GM18867 (cell line): Measurements from ENCODE around the gene CUEDC1.
"Not testable (repeated sequence)": the region's sequence is repeated elsewhere in the genome, so short reads cannot be mapped to it uniquely, and the experiment has no call there.

ENCODE experiments used
- ATAC-seq: cut with Tn5 transposase; IDR thresholded peaks from one replicate; pipeline ENCODE4 v1.9.1; 2021; ENCODE audit warnings: mild to moderate bottlenecking, moderate library complexity; ENCODE audit not compliant: unreplicated experiment

Gene CUEDC1

DNA sequence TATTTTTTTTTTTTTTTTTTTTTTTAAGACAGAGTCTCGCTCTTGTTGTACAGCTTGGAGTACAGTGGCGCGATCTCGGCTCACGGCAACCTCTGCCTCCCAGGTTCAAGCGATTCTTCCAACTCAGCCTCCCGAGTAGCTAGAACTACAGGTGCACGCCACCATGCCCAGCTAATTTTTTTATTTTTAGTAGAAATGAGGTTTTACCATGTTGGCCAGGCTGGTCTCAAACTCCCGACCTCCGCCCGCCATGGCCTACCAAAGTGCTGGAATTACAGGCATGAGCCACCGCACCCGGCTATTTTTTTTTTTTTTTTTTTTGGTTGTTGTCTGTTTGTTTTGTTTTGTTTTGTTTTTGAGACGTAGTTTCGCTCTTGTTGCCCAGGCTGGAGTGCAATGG is 3.2 kb upstream of the CUEDC1 start:
- ATAC-seq, result not testable (repeated sequence)

DNA sequence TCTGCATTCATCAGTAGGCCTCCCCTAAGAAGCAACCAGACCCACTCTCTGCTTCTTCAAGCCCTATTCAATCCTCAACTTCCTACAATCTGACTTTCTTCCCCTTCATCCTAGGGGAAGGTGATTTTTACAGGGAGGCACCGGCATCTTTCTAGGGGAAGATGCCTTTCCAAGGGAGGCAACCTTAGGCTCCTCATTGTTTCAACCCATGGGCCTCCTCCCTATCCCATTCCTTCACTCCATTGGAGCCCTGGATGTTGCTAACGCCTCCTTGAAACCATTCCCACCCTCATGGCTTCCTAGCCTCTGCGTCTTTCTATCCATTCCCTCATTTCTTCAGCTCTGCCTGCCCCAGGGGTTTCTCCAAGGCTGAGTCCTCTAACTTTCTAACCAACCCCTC is 2.7 kb upstream of the CUEDC1 start:
- no peak for ATAC-seq

DNA sequence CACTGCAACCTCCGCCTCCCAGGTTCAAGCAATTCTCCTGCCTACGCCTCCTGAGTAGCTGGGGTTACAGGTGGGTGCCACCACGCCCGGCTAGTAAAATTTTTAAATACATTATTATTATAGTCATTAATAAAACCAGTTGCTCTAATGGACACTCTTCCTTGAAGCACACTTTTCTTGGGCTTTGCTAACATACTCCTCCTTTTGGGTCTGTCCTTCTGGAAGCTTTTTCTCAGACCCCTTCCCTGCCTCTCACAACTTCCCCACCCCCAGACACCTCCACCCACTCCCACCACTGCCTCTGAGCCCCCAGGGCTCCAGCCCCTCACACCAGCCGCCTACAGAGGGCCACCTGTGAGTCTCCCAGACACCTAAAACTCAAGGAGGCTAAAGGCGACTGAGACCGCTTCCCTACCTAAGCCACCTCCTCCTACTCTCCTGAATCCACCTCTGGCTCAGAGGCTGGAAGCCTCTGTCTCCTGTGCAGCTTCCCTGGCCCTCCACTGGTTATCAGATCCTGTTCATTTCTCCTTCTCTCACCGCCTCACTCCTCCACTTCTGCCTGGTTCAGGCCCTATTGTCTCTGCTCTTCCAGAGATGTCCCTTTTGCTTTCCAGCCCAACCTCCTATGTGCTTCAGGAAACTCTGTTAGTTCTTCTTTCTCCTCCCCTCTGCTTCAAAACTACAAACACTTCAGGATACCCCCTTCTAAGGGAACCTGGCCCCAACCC is 2.1 kb upstream of the CUEDC1 start:
- no peak for ATAC-seq

DNA sequence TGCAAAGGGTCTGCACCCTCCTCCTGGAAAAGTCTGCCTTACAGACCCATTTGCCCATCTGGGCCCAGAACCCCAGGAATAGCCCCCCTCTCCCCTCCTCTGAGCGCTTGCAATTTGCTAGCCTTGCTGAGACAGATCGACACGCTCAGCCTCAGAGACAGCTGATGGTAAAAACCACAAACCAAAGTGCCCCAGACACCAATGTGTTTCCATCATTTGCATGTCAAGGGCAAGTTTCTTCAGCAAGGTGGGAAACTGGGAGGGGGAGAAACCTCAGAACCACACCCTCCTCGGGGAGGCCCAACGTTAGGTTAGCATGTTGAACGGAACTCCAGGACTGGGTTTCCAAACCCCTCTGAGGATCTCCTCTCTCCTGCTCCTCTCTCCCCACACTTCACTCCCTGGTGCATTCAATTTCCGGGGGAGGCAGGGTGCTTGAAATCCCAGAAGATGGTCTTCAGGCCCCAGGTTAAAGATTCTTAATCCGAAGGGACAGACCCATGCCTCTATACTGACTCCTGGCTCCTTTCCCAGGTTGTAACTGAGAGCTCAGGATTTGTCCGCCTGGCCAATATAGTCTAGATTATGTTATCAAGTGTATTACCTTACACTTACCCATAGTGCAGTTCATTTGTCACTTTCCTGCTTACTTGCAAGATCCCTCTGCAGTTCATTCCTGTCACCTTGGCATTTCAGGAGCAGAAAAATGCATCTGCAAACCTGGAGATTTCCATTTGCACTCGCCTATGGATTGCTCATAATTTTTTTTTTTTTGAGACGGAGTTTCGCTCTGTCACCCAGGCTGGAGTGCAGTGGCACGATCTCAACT is 1.3 kb upstream of the CUEDC1 start:
- ATAC-seq, result peak; percentile 72

DNA sequence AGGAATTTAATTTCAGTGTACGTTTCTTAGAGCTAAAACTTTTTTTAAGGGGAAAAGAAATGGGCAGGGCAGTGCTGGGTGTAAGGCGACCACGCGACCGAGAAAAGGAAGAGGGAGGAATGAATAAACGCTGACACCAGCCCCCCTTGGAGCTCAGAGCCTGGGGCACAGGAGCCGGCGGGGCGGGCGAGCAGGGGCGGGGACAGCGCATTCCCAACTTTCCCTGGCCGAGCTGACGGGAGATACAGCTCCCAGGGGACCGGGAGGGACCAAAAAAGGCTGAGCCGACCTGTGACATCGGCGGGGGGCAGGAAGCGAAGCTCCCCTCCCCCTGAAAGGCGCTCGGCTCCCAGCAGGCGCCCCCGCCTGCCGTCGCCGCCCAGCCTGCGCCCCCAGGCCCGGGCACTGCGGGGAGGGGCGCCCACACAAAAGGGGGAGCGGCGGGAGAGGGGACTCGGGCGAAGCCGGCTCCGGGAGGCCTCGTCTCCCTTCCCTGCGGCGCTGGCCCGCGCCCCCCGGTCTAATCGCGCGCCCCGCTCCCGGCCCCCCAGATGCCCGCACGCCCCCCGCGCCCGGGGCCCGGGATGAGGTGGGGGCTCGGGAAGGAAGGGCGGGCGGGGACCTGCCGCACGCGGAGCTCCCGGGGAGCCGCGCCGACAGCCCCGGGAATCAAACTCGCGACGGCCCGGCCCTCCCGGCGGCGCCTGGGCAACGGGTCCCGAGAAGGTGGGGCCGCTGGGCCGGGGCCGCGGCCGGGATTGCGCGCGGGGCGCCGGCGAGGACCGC is 622 bp downstream of the CUEDC1 start:
- ATAC-seq, result peak; percentile 14

DNA sequence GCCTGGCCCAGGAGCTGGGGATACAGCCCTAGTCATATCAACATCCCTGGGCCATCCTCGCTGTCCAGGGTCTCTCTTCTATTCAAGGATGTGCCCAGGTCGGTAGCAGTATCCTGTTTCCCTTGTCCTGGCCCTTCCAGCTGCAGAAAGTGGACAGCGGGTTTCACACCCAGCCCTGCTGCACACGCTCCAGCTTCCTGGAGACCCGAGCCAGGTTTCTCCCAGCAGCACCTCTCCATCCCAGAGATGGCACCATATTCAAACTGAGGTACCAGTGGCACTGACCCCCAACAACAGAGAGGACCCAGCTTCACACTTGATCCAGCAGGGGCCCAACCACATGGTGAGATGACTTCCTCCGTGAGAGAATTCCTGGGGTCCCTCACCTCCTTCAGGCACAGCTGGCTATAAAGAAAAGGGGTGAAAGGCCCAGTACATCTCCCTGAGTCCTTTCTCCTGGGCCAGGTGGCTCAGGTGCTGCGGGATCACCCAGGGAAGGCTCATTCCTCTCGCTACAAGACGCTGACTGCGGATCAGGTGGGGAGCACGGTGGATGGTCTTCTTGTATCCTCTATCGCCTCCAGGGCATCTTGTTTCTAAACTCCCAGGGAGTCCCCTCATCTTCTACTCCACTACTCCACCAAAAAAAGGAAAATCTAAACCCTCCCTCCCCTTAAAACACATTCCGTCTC is 1.4 kb downstream of the CUEDC1 start:
- ATAC-seq, result no peak

DNA sequence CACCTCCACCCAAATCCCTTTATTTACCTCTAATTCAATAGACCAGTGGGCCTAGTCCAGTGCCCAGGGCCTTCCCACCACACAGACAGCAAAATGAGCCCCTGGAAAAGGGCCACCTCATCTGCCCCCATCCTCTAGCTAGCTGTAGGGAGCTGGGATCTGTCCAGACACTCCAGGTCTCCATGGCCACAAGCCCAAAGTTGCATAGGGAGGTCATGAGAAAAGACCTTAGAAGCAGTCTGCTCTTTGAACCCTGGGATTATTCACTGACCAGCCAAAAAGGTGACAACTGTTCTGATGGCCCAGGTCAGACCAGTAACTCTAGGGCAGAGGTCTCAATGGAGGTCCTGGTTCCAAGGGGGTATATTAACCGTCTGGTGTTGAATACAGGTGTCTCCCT is 2.0 kb downstream of the CUEDC1 start:
- no peak for ATAC-seq

DNA sequence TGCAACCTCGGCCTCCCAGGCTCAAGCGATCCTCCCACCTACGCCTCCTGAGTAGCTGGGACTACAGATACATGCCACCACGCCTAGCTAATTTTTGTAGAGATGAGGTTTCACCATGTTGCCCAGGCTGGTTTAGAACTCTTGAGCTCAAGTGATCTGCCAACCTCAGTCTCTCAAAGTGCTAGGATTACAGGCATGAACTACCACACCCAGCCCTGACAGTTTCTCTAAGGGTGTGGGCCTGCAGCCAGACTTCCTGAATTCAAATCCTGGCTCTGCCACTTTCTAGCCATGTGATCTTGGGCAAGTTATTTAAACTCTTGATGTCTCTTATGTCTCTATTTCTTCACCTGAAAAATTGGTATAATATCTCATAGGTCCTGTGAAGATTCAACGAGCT is 5.6 kb downstream of the CUEDC1 start:
- no peak for ATAC-seq

DNA sequence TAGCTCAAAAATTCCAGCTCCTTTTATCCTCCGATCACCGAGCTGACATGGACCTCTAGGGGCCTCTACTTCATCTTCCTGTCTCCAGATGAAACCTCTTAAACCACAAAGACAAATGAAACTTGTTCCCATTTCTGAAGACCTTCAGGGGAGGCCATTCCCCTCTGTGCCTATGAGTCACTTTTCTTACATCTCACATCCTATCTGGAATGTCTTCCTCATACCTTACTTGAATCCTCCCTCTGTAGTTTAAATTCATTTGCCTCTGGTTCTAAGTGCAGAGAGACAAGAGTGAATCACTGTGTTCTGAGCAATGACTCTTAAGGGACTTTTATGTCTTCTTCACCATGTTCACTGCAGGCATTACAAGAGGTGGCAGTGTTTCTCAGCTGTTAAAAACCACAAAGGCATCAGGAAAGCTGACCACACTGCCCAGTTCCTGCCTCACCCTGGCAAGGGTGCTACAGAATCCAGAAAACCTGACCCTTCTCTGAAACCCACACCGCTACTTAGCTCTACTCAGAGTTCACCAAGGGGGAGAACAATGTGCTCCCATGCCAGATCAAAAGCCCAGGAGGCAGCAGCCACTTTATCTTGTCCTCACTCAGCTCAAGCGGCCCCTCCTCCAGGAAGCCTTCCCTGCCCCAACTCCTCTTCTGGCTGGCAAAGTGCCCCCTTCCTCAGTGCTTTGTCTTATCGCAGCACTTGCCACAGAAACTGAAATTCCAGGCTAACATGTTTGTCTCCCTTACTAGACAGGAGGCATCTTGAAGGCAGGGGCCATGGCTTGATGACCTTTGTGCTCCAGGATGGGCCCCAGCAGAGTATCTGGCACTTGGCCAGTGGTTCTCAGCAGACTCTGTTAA is 6.4 kb downstream of the CUEDC1 start:
- ATAC-seq, result no peak

DNA sequence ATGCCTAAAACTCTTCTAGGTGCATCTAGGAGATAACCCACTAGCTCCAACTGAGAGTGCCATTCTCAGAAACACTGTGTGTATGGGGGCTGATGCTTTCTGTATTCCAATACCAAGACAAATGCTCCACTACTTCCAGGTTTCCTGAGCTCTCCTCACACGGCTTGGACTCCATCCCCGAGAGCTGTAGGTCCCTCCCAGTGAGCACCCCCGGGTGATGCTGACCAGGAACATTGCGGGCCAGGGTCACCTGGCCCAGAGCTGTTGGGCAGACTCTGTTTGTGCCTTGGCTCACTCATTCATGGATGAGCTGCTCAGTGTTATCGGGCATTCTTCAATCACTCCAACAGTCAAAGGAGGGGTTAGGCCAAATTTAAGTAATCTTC is 7.0 kb downstream of the CUEDC1 start:
- ATAC-seq, result no peak

DNA sequence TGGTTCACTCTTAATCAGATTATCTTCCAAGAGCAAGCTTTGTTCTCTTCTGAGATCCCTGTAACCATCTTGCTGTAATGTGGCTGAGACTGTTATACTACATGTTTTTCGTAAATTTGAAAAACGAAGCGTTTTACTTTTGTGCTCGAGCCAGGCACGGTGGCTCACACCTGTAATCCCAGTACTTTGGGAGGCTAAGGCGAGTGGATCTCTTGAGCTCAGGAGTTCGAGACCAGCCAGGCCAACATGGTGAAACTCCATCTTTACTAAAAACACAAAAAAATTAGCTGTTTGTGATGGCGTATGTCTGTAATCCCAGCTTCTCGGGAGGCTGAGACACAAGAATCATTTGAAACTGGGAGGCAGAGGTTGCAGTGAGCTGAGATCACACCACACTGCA is 7.8 kb downstream of the CUEDC1 start:
- no peak for ATAC-seq

DNA sequence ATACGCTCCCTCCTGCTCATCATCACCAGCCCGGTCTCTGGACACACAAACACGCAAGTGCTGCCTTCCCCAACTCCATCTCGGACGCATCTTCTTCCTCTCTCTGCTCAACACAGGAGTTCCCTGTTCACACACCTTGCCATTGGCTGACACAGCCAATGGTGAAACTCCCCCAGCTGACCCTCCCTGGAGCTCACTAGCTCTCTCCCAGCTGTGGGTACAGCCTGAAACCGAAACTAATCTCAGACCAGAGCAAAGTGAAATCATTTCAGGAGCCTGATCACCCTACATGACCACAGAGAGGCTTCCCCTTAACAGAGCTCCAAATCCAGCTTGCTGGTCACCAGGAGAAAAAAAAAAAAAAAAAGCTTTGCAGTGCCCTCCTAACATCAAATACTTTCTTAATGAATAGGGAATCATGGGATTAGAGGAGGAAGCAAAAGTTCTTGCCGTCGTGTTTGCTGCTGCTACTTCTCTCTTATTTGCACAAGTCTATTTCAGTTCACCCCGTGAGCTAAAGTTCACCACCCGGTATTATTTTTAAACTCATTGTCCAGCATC is 8.3 kb downstream of the CUEDC1 start:
- peak; percentile 79 for ATAC-seq

DNA sequence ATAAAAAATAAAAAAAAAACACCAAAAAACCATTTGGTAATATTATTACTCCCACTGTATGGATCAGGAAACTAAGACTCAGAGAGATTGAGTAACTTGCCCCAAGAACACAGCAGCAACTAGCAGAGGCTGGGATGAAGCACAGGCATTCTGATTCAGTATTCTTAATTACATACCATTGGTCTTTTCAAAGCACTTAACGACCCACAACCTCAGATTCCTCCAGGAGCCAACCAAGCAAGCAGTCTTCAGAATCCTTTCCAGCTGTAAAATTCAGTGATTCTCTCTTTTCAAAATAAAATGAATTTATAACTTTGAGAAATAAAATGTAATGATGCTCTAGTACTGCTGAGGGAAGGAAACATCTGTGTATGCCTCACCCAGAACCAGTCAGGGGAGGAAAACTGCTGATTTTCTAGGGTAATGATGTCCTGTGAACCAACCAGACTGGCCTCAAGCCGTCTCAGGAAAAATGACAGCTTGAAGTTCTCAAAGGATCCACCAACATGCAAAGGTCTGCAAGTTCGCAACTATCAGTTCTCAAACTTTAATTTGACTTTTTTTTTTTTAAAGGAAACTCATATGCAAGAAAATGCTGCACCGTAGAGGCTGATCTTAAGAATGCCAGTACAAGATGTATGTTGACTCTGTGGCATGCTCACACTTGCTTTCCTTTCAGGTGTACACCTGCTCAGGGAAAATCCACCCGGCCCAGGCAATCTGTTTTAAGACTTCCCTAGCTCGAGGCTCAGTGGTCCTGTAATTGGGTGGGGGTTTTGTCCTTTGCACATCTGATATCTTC is 9.0 kb downstream of the CUEDC1 start:
- peak; percentile 18 for ATAC-seq

DNA sequence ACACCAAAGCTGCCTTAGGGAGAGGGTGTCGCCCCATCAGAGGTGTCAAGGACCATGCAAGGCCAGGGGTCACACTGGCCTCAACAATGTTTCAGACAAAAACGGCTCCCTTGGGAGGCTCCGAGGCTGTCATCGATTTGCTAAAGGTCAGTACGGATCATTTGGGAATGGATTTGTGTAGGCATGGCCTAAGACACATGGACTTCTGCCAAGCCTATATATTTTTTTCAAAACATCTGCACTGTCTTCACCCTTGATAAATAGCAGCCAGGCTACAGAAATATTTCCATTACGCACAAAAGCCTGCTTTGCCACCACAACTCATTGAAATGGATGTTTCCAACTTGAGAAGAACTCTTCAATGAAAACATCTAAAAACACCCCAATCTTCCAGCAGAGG is 10.3 kb downstream of the CUEDC1 start:
- ATAC-seq, result no peak

DNA sequence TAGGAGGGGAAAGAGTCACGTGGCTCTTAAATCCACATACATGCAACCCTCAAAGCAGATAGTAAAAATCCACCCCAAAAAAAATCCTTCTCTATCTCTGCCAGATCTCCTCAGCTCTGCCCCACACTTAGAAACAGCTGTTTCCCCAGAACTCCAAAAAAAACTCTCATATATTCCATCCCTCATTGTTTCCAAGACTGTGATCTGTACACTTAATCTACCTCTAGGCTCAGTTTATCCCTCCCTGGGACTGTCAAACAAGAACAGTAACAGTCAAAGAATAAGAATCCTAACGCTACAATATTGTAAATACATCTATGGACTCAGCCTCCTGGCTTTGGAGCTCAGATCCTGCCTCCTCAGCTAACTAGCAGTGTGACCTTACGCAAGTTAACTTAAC is 11.6 kb downstream of the CUEDC1 start:
- ATAC-seq, result no peak

DNA sequence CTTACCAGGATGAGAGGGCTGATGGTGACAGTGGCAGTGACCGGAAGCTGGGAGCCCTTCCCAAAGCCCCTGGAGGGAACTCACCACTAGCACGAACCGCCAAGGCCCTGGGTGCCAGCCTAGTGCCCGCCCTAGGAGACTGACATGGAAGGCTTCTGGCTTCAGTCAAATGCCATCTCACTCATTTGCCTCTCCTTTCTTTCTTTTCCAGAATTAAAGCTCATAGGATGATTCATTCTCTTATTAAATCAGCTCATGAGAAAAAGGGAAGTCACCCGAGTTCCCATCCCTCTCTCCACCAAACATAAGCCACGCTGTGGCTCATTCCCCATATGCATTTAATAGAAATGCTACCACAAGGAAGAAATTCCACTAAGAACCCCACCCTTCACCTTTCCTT is 12.1 kb downstream of the CUEDC1 start:
- no peak for ATAC-seq

DNA sequence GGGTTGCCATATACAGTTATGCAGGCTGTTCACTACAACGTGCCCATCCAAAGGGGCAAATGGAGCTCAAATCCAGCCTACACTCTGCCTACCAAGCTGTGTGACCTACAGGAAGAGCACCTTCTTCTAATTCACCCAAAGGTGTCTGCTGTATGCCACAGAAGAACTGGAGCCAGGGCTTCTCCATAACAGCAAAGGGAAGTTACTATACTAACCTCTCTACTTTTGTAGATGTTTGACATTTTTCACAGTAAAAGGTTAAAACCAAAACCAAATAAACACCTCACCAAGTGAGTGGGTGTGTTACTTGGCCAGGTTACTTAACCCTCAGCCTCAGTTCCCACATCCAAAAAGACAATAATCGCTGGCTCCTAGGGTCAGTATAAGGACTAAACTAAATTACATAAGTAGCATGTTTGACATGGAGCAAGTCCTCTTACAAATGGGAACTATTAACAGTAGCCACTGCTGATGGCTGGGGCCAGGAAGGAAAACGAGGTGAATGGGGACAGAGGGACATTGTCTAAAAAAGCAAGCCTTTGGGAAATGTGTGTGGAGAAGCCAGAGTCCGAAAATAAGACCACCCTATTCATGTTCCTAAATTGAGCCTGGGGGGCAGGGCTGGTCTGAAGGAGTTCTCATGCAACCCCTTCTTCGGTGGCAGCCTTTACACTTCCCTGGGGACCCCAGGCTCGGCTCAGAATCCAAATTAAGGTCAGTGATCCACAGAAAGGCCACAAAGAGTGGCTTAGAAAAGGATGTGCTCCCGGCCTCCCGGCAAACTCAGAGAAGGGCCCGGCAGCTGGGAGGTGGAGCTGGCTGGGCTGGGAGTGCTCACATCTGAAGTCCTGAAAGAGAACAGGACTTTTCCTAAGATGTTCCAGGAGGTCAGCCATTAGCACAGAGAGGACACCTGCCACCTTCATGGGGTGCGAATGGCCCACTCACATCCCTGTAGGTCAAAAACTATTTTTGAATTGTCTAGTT is 13.5 kb downstream of the CUEDC1 start:
- ATAC-seq, result no peak
